Stimulated activated naive B cell treated with anti-CD40 and anti-IgM and Interleukin-4, amounts not matched to agents 10 μg/mL and 1 μg/mL and 100 μg/mL, for 72 hours (primary cell): Measurements from ENCODE around the gene LAMA1.

Experiments
- ATAC-seq, 2 donors: fragments of 150-1000 bp; cut with Tn5 transposase; replicated peaks; 2 replicates each; pipeline ENCODE4 v1.10.0; 2021; ENCODE audit warnings: moderate library complexity in 1 of 2
- DNase-seq: peaks from one replicate; pipeline ENCODE4 v3.0.0; 2021
- H3K27ac Mint-ChIP-seq: one replicate; pipeline ENCODE4 v1.8.0; 2022; ENCODE audit warnings: mild to moderate bottlenecking, mixed read lengths
- H3K27me3 Mint-ChIP-seq, 2 donors: one replicate each; pipeline ENCODE4 v1.8.0; 2022; ENCODE audit warnings: mixed read lengths in 2 of 2
- H3K36me3 Mint-ChIP-seq, 2 donors: one replicate each; pipeline ENCODE4 v1.8.0; 2022; ENCODE audit warnings: mixed read lengths in 2 of 2, mild to moderate bottlenecking in 1 of 2
- H3K4me1 Mint-ChIP-seq, 2 donors: one replicate each; pipeline ENCODE4 v1.8.0; 2022; ENCODE audit warnings: mixed read lengths in 2 of 2, mild to moderate bottlenecking in 1 of 2
- H3K4me3 Mint-ChIP-seq, 2 donors: one replicate each; pipeline ENCODE4 v1.8.0; 2022; ENCODE audit warnings: mild to moderate bottlenecking in 2 of 2, mixed read lengths in 2 of 2, moderate library complexity in 1 of 2
- H3K9me3 Mint-ChIP-seq, 2 donors: one replicate each; pipeline ENCODE4 v1.8.0; 2022; ENCODE audit warnings: mixed read lengths in 2 of 2, mild to moderate bottlenecking in 1 of 2

The LAMA1 gene

GRCh38 chr18:6971823-6972478 is 145.6 kb downstream of the LAMA1 start:
- Mint-ChIP-seq H3K27me3 (peaks cover 0 to 5% of the 10 kb centered on the region in 2 donors), H3K27ac (no peak overlapping the region), H3K4me1 (no peaks in the 10 kb centered on the region), H3K36me3 (no peaks in the 10 kb centered on the region), H3K9me3 (peaks cover 0 to 3% of the 10 kb centered on the region in 2 donors), H3K4me3 (no peak overlapping the region)
- ATAC-seq: no peak
- no peak for DNase-seq

GRCh38 chr18:6963452-6964097 is 154.0 kb downstream of the LAMA1 start:
- Mint-ChIP-seq H3K36me3 (no peaks in the 10 kb centered on the region), H3K27ac (no peak overlapping the region), H3K4me1 (no peaks in the 10 kb centered on the region), H3K27me3 (no peaks in the 10 kb centered on the region), H3K9me3 (peaks cover 3 to 6% of the 10 kb centered on the region in 2 donors), H3K4me3 (no peak overlapping the region)
- no peak for ATAC-seq
- no peak for DNase-seq

GRCh38 chr18:6962571-6963451 is 154.8 kb downstream of the LAMA1 start:
- Mint-ChIP-seq H3K9me3 (peaks cover 3 to 6% of the 10 kb centered on the region in 2 donors), H3K4me3 (no peak overlapping the region), H3K4me1 (no peaks in the 10 kb centered on the region), H3K27me3 (no peaks in the 10 kb centered on the region), H3K27ac (no peak overlapping the region), H3K36me3 (no peaks in the 10 kb centered on the region)
- ATAC-seq (no peak), DNase-seq (no peak)

- H3K9me3 Mint-ChIP-seq: peaks cover 3 to 6% of the 10 kb centered on the region in 2 donors
- H3K4me1 Mint-ChIP-seq: no peaks in the 10 kb centered on the region
- H3K27ac Mint-ChIP-seq: no peak overlapping the region
- ATAC-seq (no peak), DNase-seq (no peak)
- no peaks in the 10 kb centered on the region for H3K36me3 Mint-ChIP-seq
- no peaks in the 10 kb centered on the region for H3K27me3 Mint-ChIP-seq
- H3K4me3 Mint-ChIP-seq: no peak overlapping the region
These were observed 156.3 kb downstream of the LAMA1 start for GRCh38 chr18:6961331-6961730.

GRCh38 chr18:6960656-6961055 is 156.9 kb downstream of the LAMA1 start:
- no peak for DNase-seq
- no peak for ATAC-seq
- no peaks in the 10 kb centered on the region for H3K27me3 Mint-ChIP-seq
- H3K4me1 Mint-ChIP-seq: no peaks in the 10 kb centered on the region
- no peaks in the 10 kb centered on the region for H3K36me3 Mint-ChIP-seq
- H3K27ac Mint-ChIP-seq: no peak overlapping the region
- peaks cover 3 to 6% of the 10 kb centered on the region in 2 donors for H3K9me3 Mint-ChIP-seq
- no peak overlapping the region for H3K4me3 Mint-ChIP-seq

GRCh38 chr18:6960124-6960523 is 157.5 kb downstream of the LAMA1 start:
- no peak for DNase-seq
- Mint-ChIP-seq H3K4me3 (no peak overlapping the region), H3K4me1 (no peaks in the 10 kb centered on the region), H3K36me3 (no peaks in the 10 kb centered on the region), H3K27me3 (no peaks in the 10 kb centered on the region), H3K27ac (no peak overlapping the region), H3K9me3 (peaks cover 3 to 6% of the 10 kb centered on the region in 2 donors)
- no peak for ATAC-seq

- Mint-ChIP-seq H3K9me3 (peaks cover 3 to 6% of the 10 kb centered on the region in 2 donors), H3K27ac (no peak overlapping the region), H3K27me3 (no peaks in the 10 kb centered on the region), H3K4me3 (no peak overlapping the region), H3K4me1 (no peaks in the 10 kb centered on the region), H3K36me3 (no peaks in the 10 kb centered on the region)
- DNase-seq (no peak), ATAC-seq (no peak)
These were observed 158.5 kb downstream of the LAMA1 start for GRCh38 chr18:6959110-6959509.

GRCh38 chr18:6956999-6957398 is 160.6 kb downstream of the LAMA1 start:
- DNase-seq: no peak
- Mint-ChIP-seq H3K4me3 (no peak overlapping the region), H3K27me3 (no peaks in the 10 kb centered on the region), H3K36me3 (no peaks in the 10 kb centered on the region), H3K27ac (no peak overlapping the region), H3K9me3 (peaks cover 3 to 6% of the 10 kb centered on the region in 2 donors), H3K4me1 (peaks cover 0 to 1% of the 10 kb centered on the region in 2 donors)
- ATAC-seq: no peak

- no peaks in the 10 kb centered on the region for H3K36me3 Mint-ChIP-seq
- no peaks in the 10 kb centered on the region for H3K27me3 Mint-ChIP-seq
- no peak overlapping the region for H3K4me3 Mint-ChIP-seq
- H3K4me1 Mint-ChIP-seq: peaks cover 0 to 2% of the 10 kb centered on the region in 2 donors
- peaks cover 3 to 6% of the 10 kb centered on the region in 2 donors for H3K9me3 Mint-ChIP-seq
- DNase-seq (no peak), ATAC-seq (no peak)
- no peak overlapping the region for H3K27ac Mint-ChIP-seq
These were observed 161.1 kb downstream of the LAMA1 start for GRCh38 chr18:6956495-6956894.

GRCh38 chr18:6955304-6955703 is 162.3 kb downstream of the LAMA1 start:
- ATAC-seq (no peak), DNase-seq (no peak)
- Mint-ChIP-seq H3K4me1 (peaks cover 0 to 2% of the 10 kb centered on the region in 2 donors), H3K4me3 (no peak overlapping the region), H3K27me3 (no peaks in the 10 kb centered on the region), H3K9me3 (peaks cover 2 to 5% of the 10 kb centered on the region in 2 donors), H3K36me3 (no peaks in the 10 kb centered on the region), H3K27ac (no peak overlapping the region)

- Mint-ChIP-seq H3K36me3 (no peaks in the 10 kb centered on the region), H3K9me3 (no peaks in the 10 kb centered on the region)
- ATAC-seq: no peak
These were observed 163.1 kb downstream of the LAMA1 start for GRCh38 chr18:6954501-6954900.

GRCh38 chr18:6951336-6952090 is 166.1 kb downstream of the LAMA1 start:
- Mint-ChIP-seq H3K36me3 (no peaks in the 10 kb centered on the region), H3K4me1 (peaks cover 0 to 2% of the 10 kb centered on the region in 2 donors), H3K4me3 (no peak overlapping the region), H3K27ac (no peak overlapping the region), H3K9me3 (no peaks in the 10 kb centered on the region), H3K27me3 (no peaks in the 10 kb centered on the region)
- DNase-seq: no peak
- no peak for ATAC-seq

More at GRCh38 chr18:6954501-6954900, 163.1 kb downstream of the LAMA1 start:
- Mint-ChIP-seq H3K27me3 (no peaks in the 10 kb centered on the region), H3K4me3 (no peak overlapping the region), H3K4me1 (peaks cover 0 to 2% of the 10 kb centered on the region in 2 donors), H3K27ac (no peak overlapping the region)
- no peak for DNase-seq

GRCh38 chr18:6950641-6951040 is 167.0 kb downstream of the LAMA1 start:
- Mint-ChIP-seq H3K9me3 (no peaks in the 10 kb centered on the region), H3K27me3 (no peaks in the 10 kb centered on the region), H3K4me3 (no peak overlapping the region), H3K36me3 (no peaks in the 10 kb centered on the region), H3K4me1 (peaks cover 0 to 2% of the 10 kb centered on the region in 2 donors), H3K27ac (no peak overlapping the region)
- DNase-seq: no peak
- no peak for ATAC-seq
